ENCODE data around the gene SLC8A2. TPM values are rescaled to one million over a fixed set of nuclear protein-coding genes. Genes with fewer than 3 reads are reported as not detected.

The SLC8A2 gene
- total and polyA plus RNA-seq, 2 of the 4 experiments (the other 2 are of a cell fraction), result 0.05 TPM; not detected in 1

GRCh38 chr19:47483800-47484690 lies 12.4 kb upstream of the SLC8A2 start, which contains the start of gene KPTN (continued):
- TF ChIP-seq ELK1 (IDR thresholded peaks at IDR 0.05; ENCODE audit: borderline replicate concordance, low read depth, low read length), result no peak
- TF ChIP-seq MAFK (IDR thresholded peaks at IDR 0.05; ENCODE audit: low read depth, low read length), result no peak

- Histone ChIP-seq H3K9me3 (ENCODE audit: control insufficient read depth, insufficient read depth, low read length) (no peaks in the 10 kb centered on the region), H3K36me3 (ENCODE audit: control insufficient read depth, insufficient read depth, low read length) (peaks cover 5% of the 10 kb centered on the region; the same call in 1 of the 2 replicates), H2BK15ac (ENCODE audit: low read depth, low read length) (no peak overlapping the region), H4K91ac (ENCODE audit: insufficient read depth, low read depth, low read length) (0 out of 2 replicates have a peak overlapping the region, but pooled peaks have one; percentile 67), H3K23ac (ENCODE audit: low read depth, low read length) (no peak overlapping the region), H3K18ac (ENCODE audit: low read depth, low read length) (no peak overlapping the region), H2AFZ (replicated peaks; ENCODE audit: low read length, poor library complexity) (peak overlapping the region; percentile 90), H3K9ac (ENCODE audit: low read depth, low read length) (peak overlapping the region; percentile 57; the same call in 1 of the 2 replicates), H2BK120ac (ENCODE audit: low read depth, low read length) (no peak overlapping the region), H3K27ac (ENCODE audit: insufficient read depth, low read length) (no peak overlapping the region), H3K4ac (ENCODE audit: low read depth, low read length) (peak overlapping the region; percentile 34), H3K14ac (replicated peaks; ENCODE audit: low read depth, low read length) (0 out of 2 replicates have a peak overlapping the region, but pooled peaks have one; percentile 10), H3K9me1 (ENCODE audit: insufficient read depth, low read length) (no peaks in the 10 kb centered on the region), H2AK5ac (ENCODE audit: low read depth, low read length) (peak overlapping the region; percentile 31), H3K4me1 (ENCODE audit: control insufficient read depth, insufficient read depth, low read length) (peaks cover 2% of the 10 kb centered on the region; the same call in 1 of the 2 replicates), H4K8ac (ENCODE audit: low read depth in 2 of 2, low read length in 2 of 2) (peak overlapping the region; percentile 81 to 94), H3K27me3 (ENCODE audit: control insufficient read depth, insufficient read depth, low read length) (no peaks in the 10 kb centered on the region), H2AK9ac (replicated peaks; ENCODE audit: low read depth, low read length, poor library complexity) (no peak overlapping the region), H2BK5ac (ENCODE audit: low read depth, low read length, poor library complexity, severe bottlenecking) (no peak overlapping the region), H3K79me1 (ENCODE audit: low read depth in 1 of 2, low read length in 2 of 2) (peaks cover 0 to 18% of the 10 kb centered on the region in 2 experiments; a peak in 2 of 4 replicates), H4K20me1 (ENCODE audit: insufficient read depth, low read length) (no peaks in the 10 kb centered on the region), H3K4me2 (ENCODE audit: low read depth, low read length) (peak overlapping the region; percentile 49), H3K56ac (ENCODE audit: extremely low read depth, insufficient read depth, low read length) (no peak overlapping the region), H4K5ac (ENCODE audit: low read depth, low read length) (peak overlapping the region; percentile 11), H2BK20ac (ENCODE audit: low read depth, low read length) (no peak overlapping the region), H3K4me3 (ENCODE audit: insufficient read depth, low read depth, low read length) (no peak overlapping the region)
- DNase-seq, result no peak
- WGBS, 2 experiments (ENCODE audit: extremely low coverage in 2 of 2, insufficient read length in 1 of 2), result 84% methylated on average over 5 of the region's 15 CpGs; no CpG with 5 or more reads in 1 of the 2 experiments
- dilution Hi-C loops (cut with HindIII; ENCODE audit: low sequenced_read_pairs, unreplicated experiment), result no loop called here
- TF ChIP-seq MAFK (IDR thresholded peaks at IDR 0.05; ENCODE audit: low read depth, low read length) (no peak), RCOR1 (IDR thresholded peaks at IDR 0.05; ENCODE audit: insufficient replicate concordance, low read length) (no peak), CEBPB (IDR thresholded peaks at IDR 0.05; ENCODE audit: low read depth, low read length) (no peak), CHD1 (IDR thresholded peaks at IDR 0.05; ENCODE audit: low read depth, low read length) (no peak), RFX5 (IDR thresholded peaks at IDR 0.05; ENCODE audit: low read depth, low read length) (no peak), CTCF (conservative IDR thresholded peaks at IDR 0.05; ENCODE audit: low read depth, low read length) (no peak)
- ChIA-PET POLR2A (ENCODE audit: unreplicated experiment) (no interaction called here), CTCF (interaction anchor here (0.8 to 2.0 kb wide), 8 partner anchors 9 to 50 kb away, joined by 3 to 12 read pairs (median 5); partner anchors contain the start of genes NAPA and SLC8A2)
- intact Hi-C loops (cut with micrococcal nuclease), result loop anchor here (5.0 kb wide), 1 partner anchor 46 kb away; no protein-coding TSS in a partner anchor
- ATAC-seq (ENCODE audit: low read depth), result no peak
- in situ Hi-C loops (cut with MboI; ENCODE audit: low sequenced_read_pairs), result no loop called here
- no TSS peak for BruUV-seq (replicated peaks)
These were observed 11.5 kb upstream of the SLC8A2 start for GRCh38 chr19:47483200-47483599.

Measured in IMR-90 (cell line).